ENCODE results near the gene SHH.
"Not testable (repeated sequence)": the region's sequence is repeated elsewhere in the genome, so short reads cannot be mapped to it uniquely, and the experiment has no call there.

The SHH gene

GRCh38 chr7:155818820-155819168 is 6.5 kb upstream of the SHH start:
- DNase-seq: no peak

GRCh38 chr7:155818154-155818819 is 6.0 kb upstream of the SHH start:
- no peak for DNase-seq

DNA sequence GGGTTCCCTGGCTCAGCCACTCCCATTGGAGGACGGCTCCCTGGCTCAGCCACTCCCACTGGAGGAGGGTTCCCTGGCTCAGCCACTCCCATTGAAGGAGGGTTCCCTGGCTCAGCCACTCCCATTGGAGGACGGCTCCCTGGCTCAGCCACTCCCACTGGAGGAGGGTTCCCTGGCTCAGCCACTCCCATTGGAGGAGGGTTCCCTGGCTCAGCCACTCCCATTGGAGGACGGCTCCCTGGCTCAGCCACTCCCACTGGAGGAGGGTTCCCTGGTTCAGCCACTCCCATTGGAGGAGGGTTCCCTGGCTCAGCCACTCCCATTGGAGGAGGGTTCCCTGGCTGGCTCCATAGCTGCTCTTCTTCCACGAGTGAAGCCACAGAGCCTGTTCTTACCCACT is 5.3 kb upstream of the SHH start:
- DNase-seq: not testable (repeated sequence)

DNA sequence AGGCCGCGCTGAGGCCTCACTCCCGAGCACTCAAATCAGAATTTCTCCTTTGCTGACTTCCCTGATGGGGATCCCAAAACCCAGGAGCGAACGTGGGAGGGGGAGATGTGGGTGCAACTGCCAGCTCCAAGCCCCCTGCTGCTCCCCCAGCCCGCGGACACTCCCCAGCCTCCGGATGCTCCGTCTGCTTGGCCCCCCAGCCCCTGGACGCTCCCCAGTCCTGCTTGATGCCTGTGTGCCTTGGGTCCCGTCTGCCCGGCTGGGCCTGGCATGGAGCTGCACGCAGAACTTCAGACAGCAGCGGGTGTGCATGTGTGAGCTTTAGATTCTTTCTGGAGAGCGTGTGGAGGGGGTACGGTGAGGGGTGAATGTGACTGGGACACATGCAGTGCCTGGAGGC is 4.7 kb upstream of the SHH start:
- no peak for DNase-seq

DNA sequence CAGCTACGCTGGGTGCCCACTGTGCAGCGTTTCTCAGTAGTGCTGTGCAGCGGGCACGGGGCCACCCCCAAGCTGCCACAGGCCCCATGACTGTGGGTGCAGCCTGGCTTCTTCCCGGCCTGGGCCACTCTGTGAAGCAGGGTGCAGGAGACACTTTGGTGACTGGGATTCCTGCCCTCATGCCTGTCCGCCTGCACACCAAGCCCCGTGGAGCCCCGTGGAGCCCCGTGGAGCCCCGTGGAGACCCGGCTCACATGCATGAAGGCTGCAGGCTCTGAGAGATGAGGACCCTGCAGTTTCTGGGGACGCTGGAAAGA is 3.9 kb upstream of the SHH start:
- no peak for DNase-seq

- peak; percentile 43 for DNase-seq
These were observed 3.3 kb upstream of the SHH start for GRCh38 chr7:155815332-155816191.

- no peak for DNase-seq
These were observed 2.3 kb upstream of the SHH start for GRCh38 chr7:155814316-155815276.

DNA sequence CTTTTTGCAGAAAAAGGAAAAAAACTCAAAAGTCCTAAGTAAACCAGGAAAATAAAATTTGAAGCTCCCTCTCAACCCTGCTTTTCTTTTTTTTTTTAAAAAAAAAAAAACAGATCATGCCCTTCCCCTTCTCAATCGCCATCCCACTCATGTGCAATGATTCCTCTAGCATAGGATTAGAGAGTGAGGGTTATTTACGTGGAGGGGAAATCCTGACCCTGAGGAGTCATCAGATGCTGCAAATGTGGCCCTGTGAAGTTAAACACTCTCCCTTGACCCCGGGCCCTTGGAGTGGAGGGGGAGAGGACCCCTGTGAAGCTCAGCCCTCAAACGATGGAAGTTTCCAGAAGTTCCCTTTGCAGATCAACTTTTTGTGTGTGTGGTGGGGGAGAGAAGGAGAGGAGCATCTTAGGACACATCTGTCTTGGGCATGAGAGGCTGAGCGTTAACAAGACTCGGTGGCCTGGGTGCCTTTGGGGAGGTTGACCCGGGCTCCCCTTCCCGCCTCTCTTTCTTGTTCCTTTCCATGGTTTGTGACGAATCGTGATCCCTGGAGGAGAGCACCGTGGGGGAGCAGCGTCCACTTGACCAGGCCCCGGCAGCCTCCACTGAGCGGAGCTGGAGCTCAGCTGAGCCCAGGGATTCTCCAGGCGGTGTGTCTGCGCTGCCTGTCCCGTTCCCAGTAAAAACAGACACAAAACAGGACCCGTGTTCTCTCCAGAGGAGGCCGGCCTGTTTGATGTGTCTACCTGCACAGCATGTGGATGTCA is 1.5 kb upstream of the SHH start:
- DNase-seq: no peak

DNA sequence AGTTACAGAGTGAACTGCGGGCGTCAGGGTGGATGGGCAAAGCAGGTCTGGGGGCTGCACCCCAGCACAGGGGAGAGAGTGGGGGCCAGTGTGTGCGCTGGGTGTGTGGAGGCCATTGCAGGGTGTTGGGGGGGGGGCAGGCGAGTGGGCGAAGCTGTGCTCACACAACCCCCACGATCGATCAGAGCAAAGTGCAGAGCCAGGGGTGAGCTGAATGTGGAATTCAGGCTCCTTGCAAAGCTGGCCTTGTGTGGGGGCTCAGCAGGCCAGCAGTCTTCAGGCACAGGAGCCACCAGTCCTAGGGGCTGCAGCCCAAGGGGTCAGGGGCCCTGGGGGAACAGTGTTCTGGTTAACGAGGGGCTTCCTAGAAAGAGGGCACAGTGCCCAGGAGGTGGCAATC is 862 bp upstream of the SHH start:
- no peak for DNase-seq

DNA sequence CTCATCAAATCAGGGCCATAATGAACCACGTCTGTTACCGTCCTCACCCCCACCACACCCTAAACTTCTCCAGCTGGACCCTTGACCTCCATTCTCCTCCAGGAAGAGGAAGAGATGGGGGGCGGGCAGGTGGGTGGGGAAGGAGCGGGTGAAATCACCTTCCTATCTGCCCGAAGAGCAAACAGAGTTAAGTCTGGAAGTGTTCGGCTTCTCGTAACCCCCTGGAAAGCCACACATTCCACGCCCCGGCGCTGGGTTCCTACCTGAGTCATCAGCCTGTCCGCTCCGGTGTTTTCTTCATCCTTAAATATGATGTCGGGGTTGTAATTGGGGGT is 736 bp downstream of the SHH start:
- no peak for DNase-seq

DNA sequence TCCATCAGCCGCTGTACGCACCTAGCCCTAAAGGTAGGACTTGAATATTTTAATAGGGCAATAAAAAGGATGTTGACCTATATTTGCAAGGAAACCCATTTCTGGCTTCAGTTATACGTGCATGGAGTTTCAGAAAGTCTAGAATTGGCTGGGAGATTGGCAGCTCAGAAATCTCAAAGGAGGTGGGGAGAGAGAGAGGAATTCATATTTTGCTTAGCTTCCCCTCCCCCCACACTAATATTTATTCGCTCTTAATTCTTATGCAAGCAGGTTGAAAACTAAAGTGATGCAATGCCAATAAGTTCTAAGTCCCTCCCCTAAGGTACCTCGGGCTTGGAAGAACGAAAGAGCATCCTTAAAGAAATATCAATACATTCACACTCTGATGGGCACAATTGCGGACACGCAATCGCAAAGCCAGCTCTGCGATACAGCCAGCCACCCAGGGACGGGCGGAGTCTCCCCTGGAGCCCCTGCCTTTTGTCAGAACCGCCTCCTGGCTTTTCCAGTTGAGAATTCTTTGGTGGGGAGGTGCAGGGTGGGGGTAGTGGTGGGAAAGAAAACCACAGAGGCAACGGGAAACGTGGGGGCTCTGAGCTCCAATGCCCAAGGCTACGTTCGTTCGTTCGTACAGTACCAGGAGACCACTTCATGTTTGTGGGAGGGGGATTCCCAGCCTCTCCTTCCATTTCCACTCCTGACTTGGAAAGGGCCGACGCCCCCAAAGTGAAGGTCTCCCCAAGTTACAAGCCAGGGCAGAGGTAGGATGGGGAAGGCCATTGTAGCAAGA is 1.3 kb downstream of the SHH start:
- DNase-seq: no peak

DNA sequence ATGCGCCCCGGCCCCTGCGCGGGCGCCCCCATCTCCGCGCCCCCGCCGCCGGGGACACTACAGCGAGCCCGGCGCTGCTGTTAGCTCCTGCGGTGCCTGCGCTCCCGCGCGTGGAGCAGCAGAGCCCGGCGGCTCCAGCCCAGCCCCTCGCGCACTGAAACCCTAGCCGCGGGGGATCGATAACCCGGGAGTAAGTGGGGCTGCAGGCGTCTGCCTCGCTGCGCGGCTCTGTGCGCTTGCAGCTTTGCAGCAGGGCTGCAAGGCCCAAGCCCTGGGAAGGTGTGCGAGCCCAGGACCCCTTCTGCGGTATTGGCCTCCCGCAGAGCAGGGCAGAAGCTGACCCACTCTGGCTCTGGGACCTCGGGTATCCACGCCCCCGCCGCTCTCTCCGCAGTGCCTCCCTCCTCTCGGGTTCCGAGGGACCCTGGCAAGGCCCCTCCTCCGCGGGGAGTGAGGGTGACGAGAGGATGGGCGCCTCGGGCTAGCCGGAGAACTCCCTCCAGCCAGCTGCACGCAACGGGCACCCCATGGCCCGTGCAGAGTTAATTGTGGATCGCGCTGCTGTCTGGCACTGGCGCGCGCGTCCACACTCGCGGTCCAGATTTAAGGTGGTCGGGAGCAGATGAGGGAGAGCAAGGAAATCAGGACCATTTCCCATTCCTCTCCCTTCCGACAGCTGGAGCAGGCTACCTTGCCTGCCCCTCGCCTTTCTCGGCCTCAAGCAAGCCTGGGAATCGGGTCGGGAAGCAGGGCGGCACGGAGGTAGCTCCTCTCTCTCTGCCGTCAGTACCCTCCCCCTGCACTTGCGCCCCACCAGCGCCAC is 2.1 kb downstream of the SHH start:
- DNase-seq: no peak

- no peak for DNase-seq
These were observed 2.8 kb downstream of the SHH start for GRCh38 chr7:155809332-155809946.

DNA sequence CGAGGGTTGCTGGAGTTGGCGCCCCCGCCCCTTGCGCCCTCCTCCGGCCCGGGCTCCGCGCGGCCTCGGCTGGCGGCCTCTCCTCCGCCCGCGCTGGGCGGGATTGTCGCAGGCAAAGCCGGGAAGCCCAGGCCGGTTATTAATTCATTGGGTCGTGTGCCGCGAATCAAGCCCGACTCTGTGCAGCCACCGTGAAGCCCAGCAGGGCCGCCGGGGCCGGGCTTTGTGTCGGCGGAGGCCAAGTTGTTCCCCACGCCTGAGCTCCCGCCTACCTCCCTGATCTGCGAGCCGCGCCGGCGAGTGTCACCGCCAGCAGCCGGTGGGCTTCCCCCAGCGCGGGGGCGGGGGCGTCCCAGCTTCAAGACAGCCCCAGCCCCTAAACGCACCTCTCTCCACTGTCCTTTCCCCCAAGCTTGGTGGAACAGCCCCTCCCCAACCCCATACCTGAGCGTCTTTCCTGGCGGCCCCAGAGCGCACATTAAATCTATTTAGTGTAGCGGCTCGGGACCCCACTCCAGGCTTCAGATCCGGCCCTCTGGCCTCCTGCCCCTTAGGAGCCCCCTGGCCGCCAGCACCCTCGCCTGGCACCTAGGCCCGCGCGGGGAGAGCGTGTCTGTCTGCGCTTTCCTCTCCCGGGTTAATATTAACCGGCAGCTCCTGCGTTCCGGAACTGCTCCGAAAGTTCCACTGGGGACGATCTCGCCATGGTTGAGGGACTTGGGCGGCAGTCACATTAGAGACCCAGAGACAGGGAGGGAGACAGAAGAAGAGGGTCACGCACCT is 3.5 kb downstream of the SHH start:
- DNase-seq: no peak

- DNase-seq: no peak
These were observed 4.3 kb downstream of the SHH start for GRCh38 chr7:155807789-155808548.

DNA sequence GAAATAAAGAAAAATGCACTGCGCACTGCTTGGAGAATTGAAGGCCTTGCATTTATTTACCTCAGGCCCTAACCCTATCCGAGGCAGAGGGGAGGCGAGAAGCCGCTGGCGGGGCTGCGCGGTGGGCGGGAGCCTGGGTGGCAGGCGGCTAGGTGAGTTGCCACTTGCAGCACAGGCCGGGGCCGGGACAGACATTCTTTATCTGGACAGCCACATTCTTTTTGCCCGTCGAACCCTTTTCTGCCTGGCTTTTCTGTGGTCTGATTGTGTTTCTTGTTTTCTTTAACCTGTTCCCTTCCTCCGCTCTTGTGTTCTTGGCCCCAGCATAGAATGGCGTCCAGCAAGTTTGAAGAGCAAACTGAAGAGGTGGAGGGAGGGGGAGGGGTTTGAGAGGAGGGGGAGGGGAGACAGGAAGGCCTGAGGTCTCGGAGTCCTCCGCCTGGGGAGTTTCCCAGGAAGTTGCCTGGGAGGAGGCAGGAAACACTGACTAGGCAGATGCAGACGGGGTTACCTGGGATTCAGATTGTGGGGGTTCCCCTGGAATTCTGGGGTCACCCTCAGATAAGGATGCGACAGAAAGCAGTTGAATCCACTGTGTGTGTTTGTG is 5.1 kb downstream of the SHH start:
- no peak for DNase-seq

- no peak for DNase-seq
These were observed 6.0 kb downstream of the SHH start for GRCh38 chr7:155806096-155806871.

GRCh38 chr7:155805826-155806095 is 6.5 kb downstream of the SHH start:
- DNase-seq: no peak
